Myometrial cell (primary cell): ENCODE data around the gene DPAGT1. TPM values are rescaled to one million over a fixed set of nuclear protein-coding genes. Genes with fewer than 3 reads are reported as not detected.

ENCODE experiments used
- total RNA-seq: library from RNA; depleted of rRNA; stranded (reverse); fragments of >200 nt; gene quantifications from 2 replicates; pipeline ENCODE4 v1.2.3, GENCODE V29; 2015

The DPAGT1 gene
- 21.9 and 27.5 TPM in 2 replicates for total RNA-seq

DNA sequence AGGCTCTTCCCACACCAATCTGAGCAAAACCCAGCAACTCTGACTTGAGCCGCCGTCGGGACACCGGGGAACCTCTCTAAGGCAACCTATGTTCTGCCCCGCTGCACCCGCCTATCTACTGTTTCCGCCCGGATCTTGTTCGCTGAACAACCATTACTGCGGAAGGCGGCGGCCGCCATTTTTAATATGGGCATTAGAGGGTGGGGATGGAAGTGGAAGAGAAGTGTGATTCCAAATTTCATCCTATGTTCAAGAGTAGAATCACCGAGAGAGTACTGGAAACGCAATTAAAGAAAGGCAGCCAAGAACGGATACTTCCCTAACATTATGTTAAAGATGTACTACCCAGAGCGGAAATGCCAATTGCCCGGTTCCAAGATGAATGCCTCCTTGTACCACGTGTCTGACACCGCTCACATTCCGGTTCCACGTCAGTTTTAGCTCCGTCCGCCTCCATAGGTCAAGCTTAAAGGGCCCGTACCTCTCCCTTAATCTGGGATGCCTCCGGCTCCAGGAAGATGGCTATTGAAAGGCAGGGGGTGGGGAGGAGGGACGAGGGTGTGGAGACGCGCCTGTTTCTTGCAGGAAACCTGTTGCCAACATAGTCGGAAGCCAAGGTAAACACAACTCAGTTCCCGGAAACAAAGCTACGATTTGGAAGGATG is at the start of gene DPAGT1:
DPAGT1 (minus strand) TSS at position 95 of the 665 bp plus-strand sequence. CDS start 198 bp downstream, outside the sequence.

DNA sequence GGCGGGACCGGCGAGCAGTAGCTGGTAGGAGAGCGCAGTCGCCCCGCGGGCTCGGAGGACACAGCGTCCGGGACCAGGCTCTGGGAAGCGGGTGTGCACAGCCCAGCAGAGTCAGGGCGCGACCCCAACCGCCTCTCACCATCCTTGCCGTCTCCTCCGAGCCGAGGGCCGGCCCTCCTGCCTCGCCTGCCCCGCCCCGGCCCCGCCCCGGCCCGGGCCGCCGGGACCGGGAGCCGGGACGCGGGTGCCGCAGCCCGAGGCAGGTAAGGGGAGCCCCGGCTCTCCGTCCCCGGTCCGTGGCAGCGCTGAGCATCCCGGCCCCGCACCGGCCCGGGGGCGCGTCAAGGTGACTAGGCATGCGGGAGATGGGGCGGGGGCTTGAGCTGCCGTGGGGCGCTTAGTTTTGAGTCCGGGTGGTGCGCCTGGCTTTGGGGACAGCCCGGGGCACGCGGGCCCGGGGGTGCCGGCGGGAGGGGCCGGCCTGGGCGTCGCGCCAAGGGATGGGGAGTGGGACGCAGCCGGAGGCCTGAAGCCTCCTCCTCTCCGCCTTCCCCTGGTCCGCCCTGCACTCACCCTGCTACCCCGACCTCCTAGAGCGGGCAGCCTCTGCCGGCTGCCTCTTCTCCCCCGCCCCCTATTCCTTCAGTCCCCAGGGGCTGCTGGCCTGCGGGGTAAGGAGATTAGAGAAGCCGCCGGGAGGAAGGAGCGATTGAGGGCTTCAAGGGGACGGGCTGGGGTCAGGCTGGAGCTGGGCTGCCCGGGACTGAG is 47.5 kb upstream of the DPAGT1 start, which contains the start of gene ABCG4:
ABCG4 (plus strand) TSS at position 35 of the 768 bp plus-strand sequence. CDS start 914 bp downstream, outside the sequence.

DNA sequence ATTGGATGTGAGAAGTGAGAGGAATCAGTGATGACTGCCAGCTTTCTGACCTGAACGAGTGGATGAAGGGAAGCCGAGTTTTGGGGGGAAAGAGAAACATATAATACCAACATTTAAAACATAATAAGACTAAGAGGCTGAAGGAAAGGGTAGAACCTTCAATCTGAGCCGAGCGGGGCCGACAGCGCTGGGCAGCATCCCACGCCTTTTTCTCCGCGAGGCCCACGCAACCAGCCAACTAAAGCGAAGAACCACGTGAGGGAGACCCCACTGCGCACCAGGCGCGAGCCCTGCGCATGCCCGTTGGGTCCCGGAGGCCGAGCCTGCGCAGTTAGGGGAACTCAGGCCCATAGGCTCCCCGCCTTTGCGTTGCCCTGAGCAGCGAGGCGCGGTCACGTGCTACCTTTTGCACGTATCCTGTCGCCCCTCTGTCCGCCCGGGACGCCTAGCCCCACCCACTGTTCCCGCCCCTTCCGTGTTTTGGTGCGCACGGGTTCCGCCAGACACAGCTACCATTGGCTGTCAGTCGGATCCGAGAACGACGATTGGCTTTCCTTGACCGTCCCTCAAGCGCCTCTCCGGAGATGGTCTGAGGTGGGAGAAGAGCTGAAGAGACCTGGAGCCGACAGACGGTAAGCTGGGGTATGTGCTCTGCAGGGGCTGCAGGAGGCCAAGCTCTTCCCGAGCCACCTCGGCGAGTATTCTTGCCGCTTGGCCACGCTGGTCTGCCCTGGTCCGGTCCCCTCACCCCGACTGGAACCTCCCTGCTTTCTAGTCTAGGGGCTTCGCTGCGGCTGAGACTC is 19.6 kb upstream of the DPAGT1 start, which contains the start of gene HINFP:
HINFP (plus strand) TSS at position 573 of the 803 bp plus-strand sequence. CDS start 5,365 bp downstream, outside the sequence.

DNA sequence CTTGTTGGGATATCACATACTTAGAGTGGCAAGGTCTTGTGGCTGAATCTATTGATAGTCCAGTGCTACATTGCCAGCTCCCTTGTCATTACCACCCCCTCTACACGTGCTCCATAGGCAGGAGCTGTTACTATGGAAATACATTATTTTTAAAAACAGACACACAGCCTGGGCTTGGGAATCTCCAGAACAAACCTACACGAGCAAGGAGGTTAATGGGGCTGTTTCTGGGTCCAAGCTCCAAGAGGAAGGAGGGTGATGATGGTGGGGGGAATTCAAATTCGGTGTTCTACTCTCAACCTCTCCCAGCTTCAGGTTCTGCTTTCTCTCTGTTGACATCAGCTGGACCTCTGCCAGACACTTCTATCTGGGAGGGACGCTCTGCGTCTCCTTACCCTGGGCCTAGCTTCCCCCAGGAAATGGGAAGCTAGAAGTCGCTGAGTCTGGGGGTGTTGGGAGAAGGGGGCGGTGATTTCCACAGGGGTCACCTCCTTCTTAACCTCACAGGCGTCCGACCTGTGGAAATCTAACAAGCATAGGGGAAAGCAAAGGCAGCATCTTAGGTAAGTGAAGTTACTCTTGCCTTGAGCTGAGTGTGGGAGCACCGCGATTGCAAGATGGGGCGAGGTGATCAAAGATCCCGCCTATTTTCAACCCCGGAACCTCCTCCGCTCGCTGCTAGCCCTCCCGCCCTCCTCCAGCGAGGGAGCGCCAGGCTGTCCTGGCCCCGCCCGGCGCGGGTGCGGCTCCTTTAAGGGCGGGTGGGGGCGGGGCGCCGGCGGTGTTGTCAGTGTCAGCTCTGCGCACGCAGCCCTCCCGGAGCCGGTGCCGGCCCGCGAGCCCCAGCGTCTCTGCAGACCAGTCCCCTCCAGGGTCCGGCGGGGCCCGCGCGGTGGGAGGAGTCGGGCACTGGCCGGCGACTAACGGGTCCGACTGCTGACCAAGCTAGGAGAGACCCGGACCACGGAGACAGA is 5.2 kb upstream of the DPAGT1 start, which contains the start of gene C2CD2L:
C2CD2L (plus strand) TSS at position 781 of the 974 bp plus-strand sequence. CDS start 398 bp downstream, outside the sequence.

DNA sequence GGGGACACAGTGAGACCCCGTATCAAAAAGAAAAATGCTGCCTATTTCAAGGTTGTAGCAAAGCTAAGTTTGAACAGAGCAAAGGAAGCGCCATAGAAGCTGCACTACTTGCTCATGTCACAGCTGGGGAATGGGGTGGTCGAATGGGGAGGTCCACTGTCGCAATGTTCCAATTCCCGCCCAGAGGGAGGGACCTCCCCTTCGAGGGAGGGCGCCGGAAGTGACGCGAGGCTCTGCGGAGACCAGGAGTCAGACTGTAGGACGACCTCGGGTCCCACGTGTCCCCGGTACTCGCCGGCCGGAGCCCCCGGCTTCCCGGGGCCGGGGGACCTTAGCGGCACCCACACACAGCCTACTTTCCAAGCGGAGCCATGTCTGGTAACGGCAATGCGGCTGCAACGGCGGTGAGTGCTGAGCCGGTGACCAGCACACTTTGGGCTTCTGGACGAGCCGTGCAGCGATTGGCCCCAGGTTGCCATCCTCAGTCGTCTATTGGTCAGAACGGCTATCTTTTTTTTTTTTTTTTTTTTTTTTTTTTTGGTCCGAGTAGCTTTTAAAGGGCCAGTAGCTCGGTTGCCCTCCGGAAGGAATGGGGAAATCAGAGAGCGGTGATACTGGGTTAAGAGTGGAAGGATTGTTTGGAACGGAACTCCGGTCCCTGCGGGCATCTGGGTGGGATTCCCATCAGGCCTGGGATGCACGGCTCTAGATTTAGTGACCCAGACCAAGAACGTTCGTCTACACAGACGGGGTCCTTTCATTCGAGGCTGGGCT is 16.8 kb downstream of the DPAGT1 start, which contains the start of gene HMBS:
HMBS (plus strand) TSS at position 219 of the 774 bp plus-strand sequence; CDS start at position 372, 153 bp downstream.

DNA sequence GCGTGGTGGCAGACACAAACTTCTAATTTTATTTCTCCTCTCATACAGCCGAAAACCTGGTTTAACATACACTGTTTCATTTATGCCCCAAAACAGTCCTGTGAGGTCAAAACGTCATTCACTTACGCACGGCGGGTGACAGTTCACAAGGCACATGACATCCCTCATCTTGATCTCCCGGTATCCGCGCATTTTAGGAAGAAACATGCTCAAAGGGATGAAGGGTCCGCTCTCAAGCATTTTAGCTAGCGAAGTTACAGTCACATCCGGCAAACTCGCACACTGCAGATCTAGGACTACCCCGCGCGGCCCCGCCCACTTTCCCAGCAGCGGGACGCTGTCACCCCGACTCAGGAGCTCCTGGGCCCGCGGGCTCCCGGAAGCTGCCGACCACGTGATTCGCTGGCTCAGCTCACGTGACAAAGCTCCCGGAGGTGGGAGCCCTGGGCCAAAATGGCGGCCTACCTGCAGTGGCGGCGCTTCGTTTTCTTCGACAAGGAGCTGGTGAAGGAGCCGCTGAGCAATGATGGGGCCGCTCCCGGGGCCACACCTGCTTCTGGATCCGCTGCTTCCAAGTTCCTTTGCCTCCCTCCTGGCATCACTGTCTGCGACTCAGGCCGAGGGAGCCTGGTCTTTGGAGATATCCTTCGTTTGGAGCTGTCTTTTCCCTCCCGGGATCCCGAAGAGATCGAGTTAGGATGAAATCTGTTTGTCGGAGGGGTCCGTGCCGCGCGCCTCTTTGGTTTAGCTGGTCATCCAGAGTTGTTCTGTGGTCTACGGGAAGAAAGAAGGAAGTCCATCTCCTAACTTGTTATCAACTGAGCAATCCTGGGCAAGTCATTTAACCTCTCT is 34.1 kb downstream of the DPAGT1 start, which contains the start of gene VPS11:
VPS11 (plus strand) TSS at position 448 of the 852 bp plus-strand sequence; CDS start at position 454, 6 bp downstream.

DNA sequence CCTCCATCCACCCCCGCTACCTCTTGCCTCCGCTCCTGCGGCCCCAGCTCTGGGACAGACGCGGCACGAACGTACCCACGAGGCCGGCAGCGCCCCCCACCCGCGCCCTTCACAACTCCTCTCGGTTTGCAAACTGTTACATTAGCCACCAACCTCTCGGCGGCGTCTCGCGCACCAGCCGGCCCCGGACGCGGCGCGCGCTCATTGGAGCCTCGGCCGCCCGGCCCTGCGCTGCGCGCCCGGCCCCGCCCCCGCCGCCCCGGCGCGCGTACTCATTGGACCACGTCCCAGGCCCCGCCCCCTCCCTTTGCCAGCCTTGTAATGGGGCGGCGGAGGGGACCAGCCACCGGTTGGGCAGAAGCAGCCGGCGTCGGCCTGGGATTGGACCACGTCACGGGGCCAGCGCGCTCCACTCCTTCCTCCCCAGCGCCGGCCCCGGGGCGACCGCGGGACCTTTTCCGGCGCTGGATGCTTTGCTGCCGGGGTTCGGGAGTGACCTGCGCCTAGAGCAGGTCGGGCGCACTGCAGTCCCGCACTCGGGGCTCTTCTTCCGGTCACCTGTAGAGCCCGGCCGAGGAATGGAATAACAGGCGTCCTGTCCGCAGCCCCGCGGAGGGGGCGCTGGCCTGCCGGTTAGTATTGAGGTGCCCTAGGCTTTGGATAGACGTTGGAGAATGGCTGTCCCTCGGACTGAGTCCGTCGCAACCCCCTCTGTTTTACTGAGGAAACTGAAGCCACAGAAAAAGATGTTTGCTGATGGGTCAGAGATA is 44.5 kb downstream of the DPAGT1 start, which contains the start of gene HYOU1:
HYOU1 (minus strand) TSS at position 206 of the 770 bp plus-strand sequence. CDS start 1,045 bp downstream, outside the sequence.

Other genes starting within 250 kb of the DPAGT1 start
- gene CXCR5, start 218.0 kb downstream of the DPAGT1 start, total RNA-seq: not detected in 2 replicates
- 17.3 and 26.6 TPM in 2 replicates for gene BCL9L, start 175.9 kb downstream of the DPAGT1 start, total RNA-seq
- not detected in 2 replicates for gene UPK2, start 145.6 kb downstream of the DPAGT1 start, total RNA-seq
- not detected in 2 replicates for gene FOXR1, start 130.1 kb downstream of the DPAGT1 start, total RNA-seq
- 2.0 and 6.4 TPM in 2 replicates for gene CENATAC, start 103.7 kb downstream of the DPAGT1 start, total RNA-seq
- 1,299 and 1,315 TPM in 2 replicates for gene RPS25, start 83.5 kb downstream of the DPAGT1 start, total RNA-seq
- 64.3 and 95.9 TPM in 2 replicates for gene TRAPPC4, start 83.1 kb downstream of the DPAGT1 start, total RNA-seq
- gene SLC37A4, start 71.0 kb downstream of the DPAGT1 start, total RNA-seq: 15.4 and 17.6 TPM in 2 replicates
- 96.6 and 110 TPM in 2 replicates for gene HYOU1, start 44.6 kb downstream of the DPAGT1 start, total RNA-seq
- gene VPS11, start 34.0 kb downstream of the DPAGT1 start, total RNA-seq: 20.5 and 20.7 TPM in 2 replicates
- gene HMBS, start 17.0 kb downstream of the DPAGT1 start, total RNA-seq: 17.5 and 25.7 TPM in 2 replicates
- gene C2CD2L, start 5.5 kb upstream of the DPAGT1 start, total RNA-seq: 5.8 and 7.8 TPM in 2 replicates
- gene HINFP, start 19.7 kb upstream of the DPAGT1 start, total RNA-seq: 7.8 and 12.4 TPM in 2 replicates
- under 0.01 and 0.29 TPM in 2 replicates for gene ABCG4, start 47.2 kb upstream of the DPAGT1 start, total RNA-seq
- gene NLRX1, start 66.9 kb upstream of the DPAGT1 start, total RNA-seq: 16.0 and 23.1 TPM in 2 replicates
- gene NHERF4, start 83.6 kb upstream of the DPAGT1 start, total RNA-seq: not detected in 2 replicates
- 7.8 and 9.4 TPM in 2 replicates for gene CBL, start 104.5 kb upstream of the DPAGT1 start, total RNA-seq
- 77.6 and 86.5 TPM in 2 replicates for gene MCAM, start 215.3 kb upstream of the DPAGT1 start, total RNA-seq
- 12.1 and 14.5 TPM in 2 replicates for gene RNF26, start 232.7 kb upstream of the DPAGT1 start, total RNA-seq
- 10.7 and 12.9 TPM in 2 replicates for gene C1QTNF5, start 239.0 kb upstream of the DPAGT1 start, total RNA-seq
- gene MFRP, start 244.9 kb upstream of the DPAGT1 start, total RNA-seq: not detected in 2 replicates